HCT116 (cell line): ENCODE results near the gene ALOX5AP. TPM values are rescaled to one million over a fixed set of nuclear protein-coding genes. Genes with fewer than 3 reads are reported as not detected.

Experiments
- ATAC-seq: fragments of 200-7000 bp; cut with Tn5 transposase; 2 replicates; pipeline ENCODE4 v1.9.1; 2020; ENCODE audit warnings: mild to moderate bottlenecking, moderate library complexity
- BruUV-seq: library from RNA; stranded (reverse); fragments of 400-500 nt; replicated peaks from 2 replicates; lab custom pipeline; 2021; lab: Mats Ljungman, UMichigan
- CTCF ChIA-PET: fragments of 300-600 bp; sonication (Branson Sonifier 250); formaldehyde crosslinking; loops from one replicate; lab custom pipeline; 2021; ENCODE audit warnings: antibody characterized with exemption; lab: Charles Lee
- POLR2A ChIA-PET: fragments of 300-600, 350-600 bp; sonication (Branson Sonifier 250); formaldehyde crosslinking; loops from one replicate; lab custom pipeline; 2021; ENCODE audit warnings: antibody characterized with exemption; lab: Charles Lee
- RAD21 ChIA-PET, 2 experiments: fragments of 300-600 bp; sonication (Branson Sonifier 250); formaldehyde crosslinking; loops; one replicate each; lab custom pipeline; 2023; ENCODE audit warnings: low total read pairs in 2 of 2; ENCODE audit not compliant: uncharacterized antibody in 2 of 2, unreplicated experiment in 2 of 2, low non-redundant PET in 1 of 2; lab: Charles Lee
- DNase-seq: peaks from one replicate; pipeline ENCODE4 v3.0.0-alpha.2; 2010; ENCODE audit warnings: low read depth, low spot score
- H2AFZ ChIP-seq: fragments of 200-600 bp; shearing (Covaris generic), sonication (generic); 2 replicates; pipeline ENCODE4 v1.6.1; 2017; ENCODE audit warnings: low read depth, mixed run types, mixed read lengths, antibody characterized with exemption, low read length; ENCODE audit not compliant: poor library complexity, severe bottlenecking
- H3K27ac ChIP-seq: 2 replicates; pipeline ENCODE4 v1.5.1; 2012; ENCODE audit warnings: low read depth, low read length
- H3K27me3 ChIP-seq: fragments of 200-600 bp; sonication (generic); 2 replicates; pipeline ENCODE4 v1.6.1; 2016; ENCODE audit warnings: mixed run types, low read length, mixed read lengths; ENCODE audit not compliant: insufficient read depth
- H3K36me3 ChIP-seq, 2 experiments: fragments of 200-500 bp in 1 of 2; fragments of 200-600 bp in 1 of 2; sonication (Bioruptor generic) in 1 of 2; sonication (generic) in 1 of 2; 2 replicates each; pipeline versions ENCODE4 v1.5.1 to v1.6.1; 2014 to 2016; ENCODE audit warnings: low read length in 2 of 2, inconsistent platforms in 1 of 2, mixed read lengths in 1 of 2, mixed run types in 1 of 2; ENCODE audit not compliant: insufficient read depth in 2 of 2, control insufficient read depth in 1 of 2
- H3K4me1 ChIP-seq, 2 experiments: fragments of 200-600 bp in 1 of 2; sonication (generic) in 1 of 2; 2 replicates each; pipeline versions ENCODE4 v1.5.1 to v1.6.1; 2012 to 2017; ENCODE audit warnings: low read length in 2 of 2, inconsistent platforms in 1 of 2, mild to moderate bottlenecking in 1 of 2, mixed read lengths in 1 of 2, mixed run types in 1 of 2, moderate library complexity in 1 of 2; ENCODE audit not compliant: insufficient read depth in 2 of 2, control insufficient read depth in 1 of 2
- H3K4me2 ChIP-seq: fragments of 200-600 bp; sonication (generic); 2 replicates; pipeline ENCODE4 v1.6.1; 2017; ENCODE audit warnings: mixed run types, low read length, mixed read lengths
- H3K4me3 ChIP-seq, 2 experiments: fragments of 200-600 bp in 1 of 2; sonication (generic) in 1 of 2; replicated peaks in 1 of 2; 2 replicates each; pipeline ENCODE4 v1.5.1; 2011 to 2016; ENCODE audit warnings: low read length in 2 of 2, control low read depth in 1 of 2, low read depth in 1 of 2, mild to moderate bottlenecking in 1 of 2, mixed read lengths in 1 of 2, mixed run types in 1 of 2
- H3K79me2 ChIP-seq: fragments of 200-600 bp; sonication (generic); 2 replicates; pipeline ENCODE4 v1.6.1; 2017; ENCODE audit warnings: mild to moderate bottlenecking, mixed run types, low read length, moderate library complexity, mixed read lengths; ENCODE audit not compliant: insufficient read depth
- H3K9ac ChIP-seq: fragments of 200-600 bp; sonication (generic); 2 replicates; pipeline ENCODE4 v1.6.1; 2016; ENCODE audit warnings: low read length, mixed read lengths
- H3K9me2 ChIP-seq: fragments of 200-600 bp; sonication (generic), shearing (Covaris generic); 2 replicates; pipeline ENCODE4 v1.6.1; 2017; ENCODE audit warnings: mixed run types, mild to moderate bottlenecking, moderate library complexity; ENCODE audit not compliant: insufficient read depth
- H3K9me3 ChIP-seq, 2 experiments: fragments of 200-500 bp in 1 of 2; fragments of 200-600 bp in 1 of 2; sonication (Bioruptor generic) in 1 of 2; sonication (generic) in 1 of 2; 2 replicates each; pipeline ENCODE4 v1.6.1; 2014 to 2017; ENCODE audit warnings: low read length in 2 of 2, mixed read lengths in 2 of 2, inconsistent platforms in 1 of 2, low read depth in 1 of 2, mild to moderate bottlenecking in 1 of 2, mixed run types in 1 of 2, moderate library complexity in 1 of 2; ENCODE audit not compliant: control insufficient read depth in 1 of 2, insufficient read depth in 1 of 2
- H4K20me1 ChIP-seq: fragments of 200-600 bp; sonication (generic), shearing (Covaris generic); 2 replicates; pipeline ENCODE4 v1.6.1; 2017; ENCODE audit warnings: mixed run types, mild to moderate bottlenecking, moderate library complexity; ENCODE audit not compliant: insufficient read depth
- CBX3 ChIP-seq: IDR thresholded peaks from 2 replicates; pipeline ENCODE4 v1.6.1; 2012; ENCODE audit warnings: low read depth
- EZH2 ChIP-seq: fragments of 200-600 bp; sonication (generic); IDR thresholded peaks from 2 replicates; pipeline ENCODE4 v1.6.1; 2017; ENCODE audit warnings: antibody characterized with exemption, mixed run types
- JUND ChIP-seq: IDR thresholded peaks from 2 replicates; pipeline ENCODE4 v1.6.1; 2012
- SIN3A ChIP-seq: IDR thresholded peaks from 2 replicates; pipeline ENCODE4 v1.6.1; 2012; ENCODE audit warnings: low read depth
- intact Hi-C: fragments of 100-400 bp; cut with micrococcal nuclease; formaldehyde crosslinking; loops from 2 replicates; pipeline ENCODE4 v1.10.0; 2022
- total RNA-seq: library from RNA; stranded (reverse); gene quantifications from one replicate; pipeline ENCODE4 v1.2.1, GENCODE V29; 2021; ENCODE audit not compliant: unreplicated experiment
- TF ChIP-seq, protein P1 (sequence below): IDR thresholded peaks from 2 replicates; pipeline ENCODE4 v1.6.1; 2012; ENCODE audit warnings: low read depth
- TF ChIP-seq, protein P2 (sequence below), 3 experiments: fragments of 200-600 bp in 1 of 3; sonication (generic) in 1 of 3; IDR thresholded peaks in 2 of 3; conservative IDR thresholded peaks in 1 of 3; 2 replicates each; pipeline ENCODE4 v1.5.1; 2012 to 2017; ENCODE audit warnings: low read depth in 2 of 3, low read length in 2 of 3, antibody characterized with exemption in 1 of 3, borderline replicate concordance in 1 of 3, control low read depth in 1 of 3, mild to moderate bottlenecking in 1 of 3, mixed read lengths in 1 of 3, mixed run types in 1 of 3, moderate library complexity in 1 of 3; ENCODE audit not compliant: insufficient read depth in 1 of 3

ALOX5AP gene
- total RNA-seq, 1 experiment from 2014 or later = not detected

- H3K27ac ChIP-seq = no peak overlapping the region
- DNase-seq (no peak), ATAC-seq (no peak)
- H3K79me2 ChIP-seq = no peaks in the 10 kb centered on the region
- no TSS peak for BruUV-seq
- H3K9me2 ChIP-seq = no peaks in the 10 kb centered on the region
- ChIA-PET CTCF (no interaction called here), RAD21 (no interaction called here), POLR2A (no interaction called here)
- H4K20me1 ChIP-seq = no peaks in the 10 kb centered on the region
- no peaks in the 10 kb centered on the region for H3K9me3 ChIP-seq
- no peak overlapping the region for H3K4me3 ChIP-seq
- no peak overlapping the region for H3K4me2 ChIP-seq
- intact Hi-C loops = no loop called here
- H3K9ac ChIP-seq = no peak overlapping the region
- H2AFZ ChIP-seq = no peak overlapping the region
- no peaks in the 10 kb centered on the region for H3K36me3 ChIP-seq
- peaks cover 18 to 24% of the 10 kb centered on the region in 2 experiments for H3K4me1 ChIP-seq
- H3K27me3 ChIP-seq = no peaks in the 10 kb centered on the region
- TF ChIP-seq, protein P1, sequence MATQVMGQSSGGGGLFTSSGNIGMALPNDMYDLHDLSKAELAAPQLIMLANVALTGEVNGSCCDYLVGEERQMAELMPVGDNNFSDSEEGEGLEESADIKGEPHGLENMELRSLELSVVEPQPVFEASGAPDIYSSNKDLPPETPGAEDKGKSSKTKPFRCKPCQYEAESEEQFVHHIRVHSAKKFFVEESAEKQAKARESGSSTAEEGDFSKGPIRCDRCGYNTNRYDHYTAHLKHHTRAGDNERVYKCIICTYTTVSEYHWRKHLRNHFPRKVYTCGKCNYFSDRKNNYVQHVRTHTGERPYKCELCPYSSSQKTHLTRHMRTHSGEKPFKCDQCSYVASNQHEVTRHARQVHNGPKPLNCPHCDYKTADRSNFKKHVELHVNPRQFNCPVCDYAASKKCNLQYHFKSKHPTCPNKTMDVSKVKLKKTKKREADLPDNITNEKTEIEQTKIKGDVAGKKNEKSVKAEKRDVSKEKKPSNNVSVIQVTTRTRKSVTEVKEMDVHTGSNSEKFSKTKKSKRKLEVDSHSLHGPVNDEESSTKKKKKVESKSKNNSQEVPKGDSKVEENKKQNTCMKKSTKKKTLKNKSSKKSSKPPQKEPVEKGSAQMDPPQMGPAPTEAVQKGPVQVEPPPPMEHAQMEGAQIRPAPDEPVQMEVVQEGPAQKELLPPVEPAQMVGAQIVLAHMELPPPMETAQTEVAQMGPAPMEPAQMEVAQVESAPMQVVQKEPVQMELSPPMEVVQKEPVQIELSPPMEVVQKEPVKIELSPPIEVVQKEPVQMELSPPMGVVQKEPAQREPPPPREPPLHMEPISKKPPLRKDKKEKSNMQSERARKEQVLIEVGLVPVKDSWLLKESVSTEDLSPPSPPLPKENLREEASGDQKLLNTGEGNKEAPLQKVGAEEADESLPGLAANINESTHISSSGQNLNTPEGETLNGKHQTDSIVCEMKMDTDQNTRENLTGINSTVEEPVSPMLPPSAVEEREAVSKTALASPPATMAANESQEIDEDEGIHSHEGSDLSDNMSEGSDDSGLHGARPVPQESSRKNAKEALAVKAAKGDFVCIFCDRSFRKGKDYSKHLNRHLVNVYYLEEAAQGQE = no peak
- TF ChIP-seq, protein P2, sequence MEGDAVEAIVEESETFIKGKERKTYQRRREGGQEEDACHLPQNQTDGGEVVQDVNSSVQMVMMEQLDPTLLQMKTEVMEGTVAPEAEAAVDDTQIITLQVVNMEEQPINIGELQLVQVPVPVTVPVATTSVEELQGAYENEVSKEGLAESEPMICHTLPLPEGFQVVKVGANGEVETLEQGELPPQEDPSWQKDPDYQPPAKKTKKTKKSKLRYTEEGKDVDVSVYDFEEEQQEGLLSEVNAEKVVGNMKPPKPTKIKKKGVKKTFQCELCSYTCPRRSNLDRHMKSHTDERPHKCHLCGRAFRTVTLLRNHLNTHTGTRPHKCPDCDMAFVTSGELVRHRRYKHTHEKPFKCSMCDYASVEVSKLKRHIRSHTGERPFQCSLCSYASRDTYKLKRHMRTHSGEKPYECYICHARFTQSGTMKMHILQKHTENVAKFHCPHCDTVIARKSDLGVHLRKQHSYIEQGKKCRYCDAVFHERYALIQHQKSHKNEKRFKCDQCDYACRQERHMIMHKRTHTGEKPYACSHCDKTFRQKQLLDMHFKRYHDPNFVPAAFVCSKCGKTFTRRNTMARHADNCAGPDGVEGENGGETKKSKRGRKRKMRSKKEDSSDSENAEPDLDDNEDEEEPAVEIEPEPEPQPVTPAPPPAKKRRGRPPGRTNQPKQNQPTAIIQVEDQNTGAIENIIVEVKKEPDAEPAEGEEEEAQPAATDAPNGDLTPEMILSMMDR (IDR thresholded peaks at IDR 0.05 in 2 of 3, conservative IDR thresholded peaks at IDR 0.05 in 1 of 3; ENCODE audit: borderline replicate concordance in 1 of 3, insufficient read depth in 1 of 3, low read depth in 2 of 3, low read length in 2 of 3) = no peak
- TF ChIP-seq CBX3 (no peak), EZH2 (no peak), JUND (no peak), SIN3A (no peak)
Observed at GRCh38 chr13:30810261-30810701, 74.9 kb downstream of the ALOX5AP start.
